ENCODE measurements around the gene BCAP31. TPM values are rescaled to one million over a fixed set of nuclear protein-coding genes. Genes with fewer than 3 reads are reported as not detected.

BCAP31 gene
- total RNA-seq, 1 experiment from 2014 or later: 150 TPM

DNA sequence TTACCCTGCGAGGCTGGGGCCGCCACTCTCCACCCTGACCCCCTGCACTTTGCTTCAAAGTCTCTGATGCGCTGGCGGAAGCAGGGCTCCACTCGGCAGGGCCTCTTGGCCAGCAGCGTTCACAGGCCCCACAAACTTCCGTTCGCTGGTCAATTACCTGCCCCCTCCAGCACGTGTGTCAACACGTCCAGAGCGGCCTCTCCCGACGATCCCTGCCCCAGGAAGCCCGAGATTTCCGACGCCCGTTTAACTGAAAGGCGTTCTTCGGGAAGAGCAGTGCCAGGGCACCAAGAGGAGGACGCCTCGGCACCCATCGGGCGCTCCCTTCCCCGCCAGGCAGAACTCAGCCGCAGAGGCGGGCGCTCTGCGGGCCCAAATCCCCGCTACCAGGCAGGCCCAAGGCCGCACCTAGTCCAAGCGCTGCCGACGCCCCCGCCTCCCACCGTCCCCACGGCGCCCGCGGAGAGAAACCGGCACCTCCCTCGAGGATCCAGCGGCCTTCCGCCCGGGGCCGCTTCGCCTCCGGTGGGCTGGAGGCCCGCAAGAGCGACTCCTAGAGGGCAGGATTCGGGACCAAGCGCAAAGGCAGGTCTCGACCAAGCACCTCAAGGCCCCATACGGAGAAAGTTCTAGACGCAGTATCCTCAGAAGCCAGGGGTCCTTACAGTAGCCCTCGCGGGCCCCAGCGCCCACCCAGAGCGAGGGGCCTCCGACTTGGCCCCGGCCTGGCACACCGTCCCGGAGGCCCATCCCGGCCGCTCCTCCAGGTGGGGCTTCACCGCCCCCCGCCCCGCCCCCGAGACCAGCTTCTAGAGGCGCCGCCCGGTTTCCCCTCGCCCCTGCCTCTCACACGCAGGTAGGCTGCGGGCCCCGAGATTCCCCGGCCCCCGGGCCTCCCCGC, 586 bp downstream of the BCAP31 start:
- peak; percentile 38 for DNase-seq (ENCODE audit: low spot score)
- H3K36me3 Mint-ChIP-seq: peaks cover 27% of the 10 kb centered on the region
- CTCF ChIA-PET: interaction anchor here (0.6 to 1.5 kb wide), 3 partner anchors 14 to 55 kb away, joined by 3 to 4 read pairs (median 3); no protein-coding TSS in a partner anchor

More for the DNA sequence above, 586 bp downstream of the BCAP31 start:
- POLR2A ChIA-PET: interaction anchor here (0.6 kb wide), 1 partner anchor 793 kb away, joined by 5 read pairs; no protein-coding TSS in a partner anchor
- peak; percentile 7 for ATAC-seq
- no peaks in the 10 kb centered on the region for H3K27me3 Mint-ChIP-seq (ENCODE audit: low read depth)
- TF ChIP-seq TEAD4 (CRISPR knock-in tag; IDR thresholded peaks at IDR 0.05) (no peak), FOXK1 (CRISPR knock-in tag; IDR thresholded peaks at IDR 0.05) (0 out of 2 replicates have a peak, but pooled peaks have one; percentile 26), ZNF219 (CRISPR knock-in tag; IDR thresholded peaks at IDR 0.05; ENCODE audit: borderline replicate concordance) (no peak), GABPB1 (CRISPR knock-in tag; IDR thresholded peaks at IDR 0.05) (peak; percentile 40; the same call in 1 of the 2 replicates), ZNF121 (CRISPR knock-in tag; IDR thresholded peaks at IDR 0.05) (no peak), ZNF281 (CRISPR knock-in tag; IDR thresholded peaks at IDR 0.05) (no peak), STAT6 (CRISPR knock-in tag; conservative IDR thresholded peaks at IDR 0.05; ENCODE audit: low read depth) (no peak), ERG (CRISPR knock-in tag; IDR thresholded peaks at IDR 0.05) (no peak)
- TF ChIP-seq, protein P1, sequence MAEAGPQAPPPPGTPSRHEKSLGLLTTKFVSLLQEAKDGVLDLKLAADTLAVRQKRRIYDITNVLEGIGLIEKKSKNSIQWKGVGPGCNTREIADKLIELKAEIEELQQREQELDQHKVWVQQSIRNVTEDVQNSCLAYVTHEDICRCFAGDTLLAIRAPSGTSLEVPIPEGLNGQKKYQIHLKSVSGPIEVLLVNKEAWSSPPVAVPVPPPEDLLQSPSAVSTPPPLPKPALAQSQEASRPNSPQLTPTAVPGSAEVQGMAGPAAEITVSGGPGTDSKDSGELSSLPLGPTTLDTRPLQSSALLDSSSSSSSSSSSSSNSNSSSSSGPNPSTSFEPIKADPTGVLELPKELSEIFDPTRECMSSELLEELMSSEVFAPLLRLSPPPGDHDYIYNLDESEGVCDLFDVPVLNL (CRISPR knock-in tag; IDR thresholded peaks at IDR 0.05; ENCODE audit: borderline replicate concordance, low read depth): no peak
- H3K4me1 Mint-ChIP-seq: peaks cover 18% of the 10 kb centered on the region
- H3K4me3 Mint-ChIP-seq: peak overlapping the region; percentile 77
- H3K27ac Mint-ChIP-seq: 0 out of 2 replicates have a peak overlapping the region, but pooled peaks have one; percentile 11
- H3K9me3 Mint-ChIP-seq: no peaks in the 10 kb centered on the region

All from WTC11 (cell line).